Measurements from ENCODE around the gene ACOT12.

The ACOT12 gene

DNA sequence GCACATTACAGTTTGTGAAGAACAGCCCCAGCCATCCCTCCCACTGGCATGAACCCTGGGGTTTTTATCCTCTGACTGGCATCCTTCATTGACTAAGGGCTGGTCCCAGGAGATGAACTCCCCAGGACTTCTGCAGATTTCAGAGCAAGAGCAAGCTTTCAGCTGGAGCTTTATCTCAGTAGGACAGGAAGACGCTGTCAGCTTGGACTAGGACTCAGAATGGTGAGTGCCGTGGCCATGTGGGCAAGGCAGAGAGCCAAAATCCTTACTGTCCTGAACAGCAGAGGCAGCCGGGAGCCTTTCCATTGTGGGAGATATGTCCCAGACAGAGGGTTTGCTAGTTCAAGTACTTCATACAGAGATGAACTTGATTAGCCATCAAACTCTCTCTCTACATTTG is 3.2 kb upstream of the ACOT12 start:
- peak; percentile 43 for DNase-seq
- in situ Hi-C loops (cut with HindIII; ENCODE audit: low pct_ligation_motif_present, low sequenced_read_pairs) = no loop called here
- TF ChIP-seq, protein P1, sequence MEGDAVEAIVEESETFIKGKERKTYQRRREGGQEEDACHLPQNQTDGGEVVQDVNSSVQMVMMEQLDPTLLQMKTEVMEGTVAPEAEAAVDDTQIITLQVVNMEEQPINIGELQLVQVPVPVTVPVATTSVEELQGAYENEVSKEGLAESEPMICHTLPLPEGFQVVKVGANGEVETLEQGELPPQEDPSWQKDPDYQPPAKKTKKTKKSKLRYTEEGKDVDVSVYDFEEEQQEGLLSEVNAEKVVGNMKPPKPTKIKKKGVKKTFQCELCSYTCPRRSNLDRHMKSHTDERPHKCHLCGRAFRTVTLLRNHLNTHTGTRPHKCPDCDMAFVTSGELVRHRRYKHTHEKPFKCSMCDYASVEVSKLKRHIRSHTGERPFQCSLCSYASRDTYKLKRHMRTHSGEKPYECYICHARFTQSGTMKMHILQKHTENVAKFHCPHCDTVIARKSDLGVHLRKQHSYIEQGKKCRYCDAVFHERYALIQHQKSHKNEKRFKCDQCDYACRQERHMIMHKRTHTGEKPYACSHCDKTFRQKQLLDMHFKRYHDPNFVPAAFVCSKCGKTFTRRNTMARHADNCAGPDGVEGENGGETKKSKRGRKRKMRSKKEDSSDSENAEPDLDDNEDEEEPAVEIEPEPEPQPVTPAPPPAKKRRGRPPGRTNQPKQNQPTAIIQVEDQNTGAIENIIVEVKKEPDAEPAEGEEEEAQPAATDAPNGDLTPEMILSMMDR (IDR thresholded peaks at IDR 0.05; ENCODE audit: low read depth, low read length, missing control alignments) = no peak

DNA sequence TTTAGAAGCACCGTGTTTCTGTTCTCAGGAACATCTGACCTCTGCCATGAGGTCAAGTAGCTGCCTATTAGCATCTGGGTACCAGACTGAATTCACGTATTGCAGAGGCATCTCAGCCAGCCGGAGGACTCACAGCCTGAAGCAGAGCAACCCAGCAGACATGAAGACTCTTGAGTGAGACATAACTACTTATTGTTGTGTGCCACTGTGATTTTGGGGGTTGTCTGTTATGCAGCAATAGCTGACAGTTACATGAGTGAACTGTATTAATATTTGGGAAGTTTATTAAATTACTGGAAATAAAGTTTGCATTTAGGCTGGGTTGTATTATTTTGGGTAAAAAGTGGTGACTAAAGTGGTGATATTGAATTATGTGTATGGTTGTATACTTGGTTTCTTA is 1.3 kb upstream of the ACOT12 start:
- H3K27me3 ChIP-seq (replicated peaks) = no peaks in the 10 kb centered on the region
- in situ Hi-C loops (cut with HindIII; ENCODE audit: low pct_ligation_motif_present, low sequenced_read_pairs) = no loop called here

More for the DNA sequence above, 3.2 kb upstream of the ACOT12 start:
- H3K27me3 ChIP-seq (replicated peaks) = no peaks in the 10 kb centered on the region
- H3K36me3 ChIP-seq (replicated peaks) = no peaks in the 10 kb centered on the region
- H3K27ac ChIP-seq = no peak overlapping the region
- no peak overlapping the region for H3K4me3 ChIP-seq (ENCODE audit: low read depth, low read length)

DNA sequence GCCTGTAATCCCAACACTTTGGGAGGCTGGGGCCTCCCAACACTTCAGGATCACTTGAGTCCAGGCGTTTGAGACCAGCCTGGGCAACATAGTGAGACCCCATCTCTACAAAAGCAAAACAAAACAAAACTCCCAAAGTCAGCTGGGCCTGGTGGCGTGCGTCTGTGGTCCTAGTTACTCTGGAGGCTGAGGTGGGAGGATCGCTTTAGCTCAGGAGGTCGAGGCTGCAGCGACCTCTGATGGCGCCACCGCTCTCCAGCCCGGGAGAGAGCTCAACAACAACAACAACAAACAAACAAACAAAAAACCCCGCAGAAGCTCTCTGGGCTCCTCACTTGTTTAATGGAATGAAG is 528 bp downstream of the ACOT12 start:
- DNase-seq = no peak
- Histone ChIP-seq H3K27ac (no peak overlapping the region), H3K27me3 (replicated peaks) (no peaks in the 10 kb centered on the region), H3K36me3 (replicated peaks) (no peaks in the 10 kb centered on the region), H3K4me3 (ENCODE audit: low read depth, low read length) (peak overlapping the region; percentile 52)
- TF ChIP-seq, protein P1 (IDR thresholded peaks at IDR 0.05; ENCODE audit: low read depth, low read length, missing control alignments) = no peak
- in situ Hi-C loops (cut with HindIII; ENCODE audit: low pct_ligation_motif_present, low sequenced_read_pairs) = no loop called here

More for the DNA sequence above, 1.3 kb upstream of the ACOT12 start:
- Histone ChIP-seq H3K4me3 (ENCODE audit: low read depth, low read length) (no peak overlapping the region), H3K36me3 (replicated peaks) (no peaks in the 10 kb centered on the region), H3K27ac (no peak overlapping the region)
- no peak for DNase-seq
- TF ChIP-seq, protein P1 (IDR thresholded peaks at IDR 0.05; ENCODE audit: low read depth, low read length, missing control alignments) = no peak

DNA sequence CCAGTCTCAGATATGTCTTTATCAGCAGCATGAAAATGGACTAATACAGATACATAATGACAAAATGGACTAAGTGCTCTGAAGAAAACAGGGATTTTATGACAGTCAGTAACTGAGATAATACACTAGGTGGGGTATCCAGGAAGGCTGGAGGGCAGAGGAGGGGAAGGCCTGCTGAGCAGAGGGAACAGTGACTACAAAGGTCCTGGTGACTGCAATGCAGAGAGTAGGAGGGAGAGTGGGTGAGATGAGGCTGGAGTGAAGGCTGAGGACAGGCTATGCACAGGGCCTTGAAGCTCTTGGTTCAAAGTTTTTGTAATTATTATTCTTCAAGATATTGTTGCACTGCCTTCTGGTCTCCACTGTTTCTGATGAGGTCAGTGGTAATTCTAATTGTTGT is 4.9 kb downstream of the ACOT12 start:
- in situ Hi-C loops (cut with HindIII; ENCODE audit: low pct_ligation_motif_present, low sequenced_read_pairs) = no loop called here
- DNase-seq = no peak
- TF ChIP-seq, protein P1 (IDR thresholded peaks at IDR 0.05; ENCODE audit: low read depth, low read length, missing control alignments) = no peak
- Histone ChIP-seq H3K27ac (no peak overlapping the region), H3K4me3 (ENCODE audit: low read depth, low read length) (no peak overlapping the region), H3K36me3 (replicated peaks) (no peaks in the 10 kb centered on the region), H3K27me3 (replicated peaks) (no peaks in the 10 kb centered on the region)

DNA sequence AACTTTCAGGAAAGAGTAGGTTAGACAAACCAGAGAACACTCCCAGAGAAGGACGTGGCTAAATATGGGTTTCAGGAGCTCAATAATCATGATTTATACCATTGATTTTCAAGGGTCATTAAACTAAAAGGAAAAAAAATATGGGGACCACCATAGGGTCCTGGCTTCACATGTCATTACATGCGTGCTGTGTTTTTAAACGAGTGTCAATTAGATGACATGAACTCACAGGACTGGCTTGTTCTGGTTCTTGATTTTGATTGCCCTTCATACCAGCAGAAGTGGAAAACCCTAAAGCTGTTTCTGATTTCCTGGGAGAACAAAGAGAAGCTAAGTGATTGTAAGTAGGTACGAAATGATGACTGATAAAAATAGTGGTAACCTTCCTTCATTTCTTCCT is 5.8 kb downstream of the ACOT12 start:
- in situ Hi-C loops (cut with HindIII; ENCODE audit: low pct_ligation_motif_present, low sequenced_read_pairs) = no loop called here
- H3K36me3 ChIP-seq (replicated peaks) = no peaks in the 10 kb centered on the region
- TF ChIP-seq, protein P1 (IDR thresholded peaks at IDR 0.05; ENCODE audit: low read depth, low read length, missing control alignments) = no peak
- H3K4me3 ChIP-seq (ENCODE audit: low read depth, low read length) = no peak overlapping the region
- no peak overlapping the region for H3K27ac ChIP-seq
- no peak for DNase-seq
- H3K27me3 ChIP-seq (replicated peaks) = no peaks in the 10 kb centered on the region

DNA sequence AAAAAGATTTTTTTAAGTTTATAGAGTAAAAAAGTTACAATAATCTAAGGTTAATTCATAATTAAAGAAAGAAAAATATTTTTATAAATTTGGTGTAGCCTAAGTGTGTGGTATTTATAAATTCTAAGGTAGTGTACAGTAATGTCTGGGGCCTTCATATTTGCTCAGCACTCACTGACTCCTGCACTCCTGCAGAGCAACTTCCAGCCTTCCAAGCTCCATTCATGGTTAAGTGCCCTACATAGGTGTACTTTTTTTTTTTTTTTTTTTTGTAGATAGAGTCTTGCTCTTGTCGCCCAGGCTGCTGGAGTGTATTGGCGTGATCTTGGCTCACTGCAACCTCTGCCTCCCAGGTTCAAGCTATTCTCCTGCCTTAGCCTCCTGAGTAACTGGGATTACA is 10.1 kb downstream of the ACOT12 start:
- TF ChIP-seq, protein P1 (IDR thresholded peaks at IDR 0.05; ENCODE audit: low read depth, low read length, missing control alignments) = no peak
- H3K27me3 ChIP-seq (replicated peaks) = no peaks in the 10 kb centered on the region
- in situ Hi-C loops (cut with HindIII; ENCODE audit: low pct_ligation_motif_present, low sequenced_read_pairs) = no loop called here
- no peak overlapping the region for H3K4me3 ChIP-seq (ENCODE audit: low read depth, low read length)
- no peaks in the 10 kb centered on the region for H3K36me3 ChIP-seq (replicated peaks)
- H3K27ac ChIP-seq = no peak overlapping the region
- DNase-seq = no peak

Measured in brain microvascular endothelial cell (primary cell).